HT-29 (cell line): Measurements from ENCODE around the gene FAF1. TPM values are rescaled to one million over a fixed set of nuclear protein-coding genes. Genes with fewer than 3 reads are reported as not detected.
A peak's percentile ranks its signal among the peaks of the same experiment; 100 is the strongest.

Experiments
- DNase-seq: peaks from one replicate; pipeline ENCODE4 v3.0.0-alpha.2; 2015; ENCODE audit warnings: low spot score
- total RNA-seq: library from RNA; depleted of rRNA; stranded (reverse); fragments of >200 nt; shearing (Covaris generic); gene quantifications from 2 replicates; pipeline ENCODE4 v1.2.3, GENCODE V29; 2014

FAF1 gene
- total RNA-seq, 1 experiment from 2014 or later, result 25.9 TPM

DNA sequence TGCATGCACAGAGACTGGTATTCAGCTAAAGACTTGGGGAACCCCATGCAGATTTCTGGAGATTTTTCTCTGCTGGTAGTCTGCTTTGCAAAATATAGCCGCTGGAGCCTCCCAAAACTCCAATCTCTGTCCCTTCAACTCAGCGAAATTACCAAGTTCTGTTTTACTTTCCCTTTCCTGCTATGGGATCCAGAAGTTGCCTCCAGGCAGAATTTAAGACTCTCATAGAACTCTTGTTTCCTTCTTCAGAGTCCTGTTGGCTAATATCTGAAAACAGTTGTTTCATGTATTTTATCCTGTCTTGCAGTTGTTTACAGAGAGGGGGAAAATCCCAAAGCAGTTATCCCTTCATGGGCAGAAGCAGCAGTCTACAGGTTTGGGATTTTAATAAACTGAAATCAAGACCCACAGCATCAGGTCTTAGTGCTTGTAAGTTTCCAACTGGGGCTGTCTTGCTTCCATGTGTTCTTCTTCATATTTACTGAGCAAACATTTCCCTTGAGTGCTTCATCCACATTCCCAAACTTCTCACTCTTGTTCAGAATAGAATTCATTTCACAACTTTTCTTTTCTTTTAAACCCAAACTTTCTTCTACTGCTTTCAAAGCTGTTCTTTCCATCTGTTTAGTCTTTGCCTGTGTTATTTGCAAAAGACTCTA lies 315.5 kb downstream of the FAF1 start:
- DNase-seq, result no peak

DNA sequence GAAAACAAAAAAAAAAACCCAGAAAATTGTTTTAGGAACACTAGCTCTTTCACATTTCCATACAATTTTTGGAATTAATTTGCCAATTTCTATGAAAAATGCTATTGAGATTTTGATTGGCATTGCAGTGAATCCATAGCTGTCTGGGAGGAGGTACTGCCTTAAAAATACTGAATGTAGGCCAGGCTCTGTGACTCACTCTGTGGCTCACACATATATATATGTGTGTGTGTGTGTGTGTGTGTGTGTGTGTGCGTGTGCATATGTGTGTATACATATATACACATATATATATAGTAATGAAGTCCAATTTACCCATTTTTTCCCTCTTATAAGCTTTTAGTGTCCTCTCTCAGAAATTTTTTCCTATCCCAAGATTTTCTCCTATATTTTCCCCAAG lies 322.6 kb downstream of the FAF1 start:
- no peak for DNase-seq

DNA sequence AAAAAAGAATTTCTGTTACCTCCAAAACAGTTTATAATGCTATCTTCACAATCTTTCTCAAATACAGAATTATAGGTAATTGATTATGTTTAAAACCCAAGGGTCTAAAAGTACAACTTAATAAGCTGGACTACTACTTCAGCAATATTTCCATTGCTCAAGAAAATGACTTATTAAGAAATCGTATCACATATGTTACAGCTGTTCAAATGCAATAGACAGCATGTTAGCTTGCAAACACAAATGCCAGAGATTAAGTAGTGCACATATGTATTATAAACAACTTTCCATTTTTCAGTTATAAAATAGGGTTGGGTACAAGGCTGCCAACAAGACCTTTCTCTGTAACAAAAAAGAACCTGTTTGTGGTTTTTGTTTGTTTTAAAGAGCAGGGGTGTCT lies 325.8 kb downstream of the FAF1 start:
- DNase-seq, result peak; percentile 6

DNA sequence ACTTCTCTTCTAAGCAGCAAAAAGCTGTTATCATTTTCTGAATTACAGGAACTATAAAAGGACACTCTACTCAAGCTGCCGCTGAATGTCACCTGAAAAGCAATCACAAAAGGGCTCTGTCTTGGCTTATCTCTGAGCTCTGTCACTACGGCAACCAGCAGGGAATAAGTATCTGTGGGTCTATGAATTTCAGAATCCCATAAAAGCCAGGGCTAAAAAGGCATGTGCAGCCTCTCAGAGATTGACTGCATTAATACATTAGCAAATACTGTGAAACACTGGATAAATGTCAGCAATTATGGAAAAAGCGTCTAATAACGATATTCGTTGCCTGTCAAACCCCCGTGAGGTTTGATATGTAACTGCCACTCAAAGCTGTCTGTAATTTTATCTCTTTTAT lies 326.6 kb downstream of the FAF1 start:
- peak; percentile 66 for DNase-seq

DNA sequence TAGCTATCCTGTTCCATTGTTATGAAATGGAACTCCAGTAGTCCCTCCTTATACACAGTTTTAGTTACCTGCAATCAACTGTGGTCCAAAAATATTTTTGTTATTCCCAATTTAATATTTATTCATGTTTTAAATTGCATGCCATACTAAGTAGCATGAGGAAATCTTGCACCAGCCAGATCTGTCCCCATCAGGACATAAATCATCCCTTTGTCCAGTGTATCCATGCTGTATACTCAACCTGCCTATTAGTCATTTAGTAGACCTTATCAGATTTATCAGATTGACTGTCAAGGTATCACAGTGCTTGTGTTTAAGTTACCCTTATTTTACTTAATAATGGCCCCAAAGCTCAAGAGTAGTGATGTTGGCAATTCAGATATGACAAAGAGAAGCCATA lies 328.9 kb downstream of the FAF1 start:
- peak; percentile 36 for DNase-seq

DNA sequence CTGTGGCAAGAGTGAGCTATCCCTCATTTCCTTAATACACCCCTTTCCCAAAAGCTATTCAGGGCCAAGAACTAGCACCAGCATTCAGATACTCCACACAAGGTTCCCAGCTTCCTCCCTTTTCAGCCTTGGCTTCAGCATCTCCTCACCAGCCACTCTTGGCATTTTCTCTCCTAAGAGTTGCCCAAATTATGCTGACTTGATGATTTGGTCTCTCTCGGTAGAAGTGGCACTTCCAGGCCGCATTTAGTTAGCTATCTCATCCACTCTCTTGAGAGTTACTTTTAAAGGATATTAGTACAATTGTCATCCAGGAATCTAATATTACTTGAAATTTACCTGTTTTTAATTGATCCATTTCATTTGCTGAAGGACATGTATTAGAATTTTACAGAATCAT lies 337.8 kb downstream of the FAF1 start:
- DNase-seq, result no peak

DNA sequence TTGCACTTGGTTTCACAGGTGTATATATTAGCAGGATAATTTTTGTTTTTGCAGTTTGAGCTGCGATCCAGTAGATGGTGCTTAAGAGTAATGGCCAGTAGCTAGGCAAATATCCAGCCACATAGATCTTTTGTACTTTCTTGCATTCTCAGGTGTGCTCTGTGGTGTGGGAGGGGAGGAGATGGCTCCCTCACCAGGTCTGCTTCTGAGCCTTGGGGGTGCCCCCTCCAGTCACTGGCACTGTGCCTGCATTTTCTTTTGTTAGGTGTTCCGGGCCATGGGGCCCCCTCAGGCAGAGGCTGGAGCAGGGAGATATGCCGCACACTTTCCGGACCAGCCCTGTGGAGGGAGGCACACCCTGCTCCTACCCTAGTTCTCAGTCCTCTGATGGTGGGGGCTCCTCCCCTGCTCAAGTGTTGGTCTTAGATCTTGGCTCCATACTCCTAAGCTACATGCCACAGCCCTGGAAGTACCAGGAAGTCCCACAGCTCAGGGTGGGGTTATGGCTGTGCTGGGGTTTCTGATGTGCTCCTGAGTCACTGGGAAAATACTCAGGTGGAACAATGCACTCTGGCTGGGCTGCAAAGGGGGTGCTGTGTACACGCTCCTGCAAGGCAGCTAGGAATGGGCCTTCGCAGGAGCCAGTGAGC lies 339.3 kb downstream of the FAF1 start:
- DNase-seq, result peak; percentile 31

DNA sequence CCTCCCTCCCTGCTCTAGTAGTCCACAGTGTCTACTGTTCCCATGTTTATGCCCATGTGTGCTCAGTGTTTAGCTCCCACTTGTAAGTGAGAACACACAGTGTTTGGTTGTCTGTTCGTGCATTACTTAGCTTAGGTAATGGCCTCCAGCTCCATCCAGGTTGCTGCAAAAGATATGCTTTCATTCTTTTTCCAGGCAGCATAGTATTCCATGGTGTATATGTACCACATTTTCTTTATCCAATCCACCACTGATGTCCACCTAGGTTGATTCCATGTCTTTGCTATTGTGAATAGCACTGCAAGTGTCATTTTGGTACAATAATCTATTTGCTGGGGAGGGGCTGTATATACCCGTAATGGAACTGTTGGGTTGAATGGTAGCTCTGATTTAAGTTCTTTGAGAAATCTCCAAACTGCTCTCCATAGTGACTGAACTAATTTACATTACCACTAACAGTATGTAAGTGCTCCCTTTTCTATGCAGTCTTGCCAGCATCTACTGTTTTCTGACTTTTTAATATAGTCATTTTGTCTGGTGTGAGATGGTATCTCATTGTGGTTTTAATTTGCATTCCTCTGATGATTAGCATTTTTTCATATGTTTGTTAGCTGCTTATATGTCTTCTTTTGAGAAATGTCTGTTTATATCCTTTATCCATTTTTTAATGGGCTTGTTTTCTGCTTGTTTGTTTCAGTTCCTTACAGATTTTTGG lies 344.9 kb downstream of the FAF1 start:
- DNase-seq, result no peak

DNA sequence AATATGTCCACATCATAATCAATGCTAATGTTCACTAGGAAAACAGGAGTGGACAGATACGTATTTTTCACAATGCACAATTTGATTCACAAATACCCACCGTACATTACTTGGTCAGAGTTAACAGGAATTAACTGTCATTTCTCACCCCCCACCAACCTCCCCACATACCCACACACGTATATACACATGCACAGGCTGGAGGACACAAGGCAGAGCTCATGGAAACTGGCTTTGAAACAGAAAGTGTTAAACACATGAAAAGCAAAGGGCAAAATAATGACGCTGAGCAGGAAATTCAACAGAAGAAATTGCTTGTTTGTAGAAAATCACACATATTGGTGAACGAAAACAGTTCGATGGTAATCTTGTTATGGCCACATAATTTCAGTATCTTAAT lies 348.4 kb downstream of the FAF1 start:
- DNase-seq, result no peak

DNA sequence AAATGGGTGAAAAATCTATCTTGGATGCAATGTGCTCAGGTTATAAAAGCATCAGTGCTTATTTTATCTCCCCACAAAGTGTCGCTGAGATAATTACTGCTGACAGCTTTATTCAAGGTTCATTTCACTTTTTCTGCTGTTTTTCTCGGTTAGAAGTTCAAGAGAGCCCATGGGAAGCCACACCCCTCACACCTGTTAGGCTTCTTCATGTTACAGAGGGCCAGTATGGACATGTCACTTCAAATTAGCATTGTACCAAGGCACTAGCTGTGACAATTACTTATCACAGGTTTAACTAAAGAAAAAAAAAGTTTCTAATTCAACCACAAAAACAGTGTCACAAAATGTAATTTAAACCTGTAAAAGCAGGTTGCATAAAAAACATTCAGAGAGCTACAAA lies 349.5 kb downstream of the FAF1 start:
- no peak for DNase-seq

DNA sequence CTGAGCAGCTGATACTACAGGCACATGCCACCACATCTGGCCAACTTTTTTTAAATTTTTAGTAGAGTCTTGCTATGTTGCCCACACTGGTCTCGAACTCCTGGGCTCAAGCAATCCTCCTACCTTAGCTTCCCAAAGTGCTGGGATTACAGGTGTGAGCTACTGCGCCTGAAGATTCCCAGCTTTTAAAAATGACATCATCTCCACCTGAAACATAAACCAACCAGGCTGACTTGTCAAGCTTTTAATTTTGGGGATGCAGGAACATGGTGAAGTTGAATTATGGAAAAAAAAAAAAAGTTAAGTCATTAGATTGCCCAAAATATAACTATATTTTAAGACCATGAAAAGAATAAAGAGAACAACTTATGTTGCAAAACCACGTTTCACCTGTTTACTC lies 350.6 kb downstream of the FAF1 start:
- no peak for DNase-seq

DNA sequence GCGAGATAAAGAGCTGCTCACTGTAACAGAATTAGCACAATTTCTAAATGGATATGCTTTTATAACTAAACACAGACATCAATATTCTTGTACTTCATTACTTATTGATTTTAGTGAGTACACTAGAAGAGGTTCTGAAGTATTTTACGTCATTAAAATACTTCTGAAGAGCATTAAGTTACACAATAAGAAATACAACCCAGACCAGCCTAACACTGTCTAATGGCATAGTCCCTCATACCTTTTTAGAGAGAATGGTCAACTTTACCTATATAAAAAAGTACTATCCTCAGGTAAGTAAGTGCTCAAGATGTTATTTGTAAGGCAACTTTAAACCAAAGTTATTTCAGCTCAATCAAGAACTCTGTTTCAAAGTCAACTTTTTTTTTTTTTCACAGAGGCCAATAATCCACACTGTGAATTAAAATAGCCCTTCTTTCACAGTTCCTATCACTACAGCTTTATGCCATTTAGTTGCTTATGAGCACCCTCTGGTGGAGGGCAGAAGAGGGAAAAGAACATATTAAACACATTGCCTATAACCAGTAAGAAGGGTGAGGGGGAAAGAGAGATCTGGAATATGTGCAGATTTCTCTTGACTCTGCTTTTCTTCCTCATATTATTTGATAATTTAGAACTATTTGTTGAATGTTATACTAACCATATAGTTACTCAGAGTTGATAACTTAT lies 354.7 kb downstream of the FAF1 start:
- peak; percentile 73 for DNase-seq

DNA sequence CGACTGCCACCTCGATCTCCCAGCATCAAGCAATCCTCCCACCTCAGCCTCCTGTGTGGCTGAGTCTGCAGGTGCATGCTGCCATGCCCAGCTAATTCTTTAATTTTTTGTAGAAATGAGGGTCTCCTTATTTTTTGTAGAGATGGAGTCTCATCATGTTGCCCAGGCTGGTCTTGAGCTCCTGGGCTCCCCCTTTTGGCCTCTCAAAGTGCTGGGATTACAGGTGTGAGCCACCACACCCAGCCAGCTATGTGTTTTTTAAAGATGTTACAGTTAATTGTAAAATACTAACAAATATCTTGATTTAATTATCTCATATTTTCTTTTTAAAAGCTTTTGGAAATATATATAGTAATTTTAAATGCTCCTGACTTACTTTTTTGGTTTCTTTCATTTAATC lies 355.5 kb downstream of the FAF1 start:
- no peak for DNase-seq

DNA sequence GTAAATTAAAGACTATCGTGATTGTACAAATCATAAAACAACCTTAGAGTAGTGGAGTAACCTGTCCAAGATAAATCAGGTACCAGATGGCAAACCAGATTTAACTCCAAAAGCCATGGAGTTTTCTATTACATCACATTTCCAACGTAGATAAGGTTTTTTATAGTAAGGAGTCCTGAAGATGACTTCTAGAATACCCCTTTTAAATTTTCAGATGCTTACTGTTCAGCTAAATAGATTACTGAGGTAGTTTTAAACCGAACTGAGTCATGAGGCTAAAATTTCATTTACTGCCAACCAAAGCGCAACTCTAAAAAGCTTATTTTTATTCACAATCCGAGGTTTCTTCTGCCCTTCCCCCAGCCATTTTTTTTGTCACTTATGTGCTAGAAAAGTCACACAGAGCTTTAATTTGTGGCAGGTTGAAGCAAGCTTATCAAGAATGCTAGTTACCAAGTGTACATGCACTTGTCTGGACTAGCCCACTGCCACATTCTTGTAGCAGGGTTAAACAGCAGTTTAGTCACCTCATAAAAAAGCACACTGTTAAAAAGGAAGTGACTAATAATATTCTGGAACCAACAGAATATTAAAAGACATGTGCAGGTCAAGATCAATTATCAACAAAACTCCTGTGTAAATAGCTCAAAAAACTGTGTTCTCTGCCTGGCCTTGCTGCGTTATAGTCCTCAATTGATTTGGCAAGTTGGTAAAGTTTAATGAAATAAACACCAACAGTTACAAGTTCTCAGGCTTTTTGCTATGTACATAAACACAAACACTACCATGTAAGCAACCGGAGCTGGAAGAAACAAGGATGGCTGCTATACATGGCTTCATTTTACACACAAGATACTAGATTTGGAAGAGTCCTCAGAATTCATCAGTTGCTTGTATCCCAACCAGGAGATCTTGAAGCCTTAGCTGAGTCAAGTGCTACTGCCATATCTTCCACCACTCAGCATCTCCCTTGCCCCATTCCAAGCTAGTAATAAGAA lies 356.5 kb downstream of the FAF1 start:
- DNase-seq, result peak; percentile 61

DNA sequence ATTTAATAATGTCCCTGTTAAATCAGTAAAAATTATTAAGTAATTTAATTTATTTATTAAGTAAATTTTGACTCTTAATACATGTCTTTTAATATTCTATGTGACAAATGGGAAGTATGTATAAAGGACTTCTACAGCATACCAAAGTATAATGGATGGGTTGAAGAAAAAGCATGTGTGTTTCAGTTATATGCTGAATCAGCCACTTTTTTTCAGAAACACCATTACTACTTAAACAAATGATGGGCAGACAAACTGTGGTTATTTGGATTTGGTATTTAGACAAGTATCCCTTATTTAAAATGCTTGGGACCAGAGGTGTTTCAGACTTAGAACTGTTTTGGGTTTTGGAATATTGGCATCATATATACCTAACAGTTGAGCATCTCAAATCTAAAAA lies 360.5 kb downstream of the FAF1 start:
- DNase-seq, result no peak

DNA sequence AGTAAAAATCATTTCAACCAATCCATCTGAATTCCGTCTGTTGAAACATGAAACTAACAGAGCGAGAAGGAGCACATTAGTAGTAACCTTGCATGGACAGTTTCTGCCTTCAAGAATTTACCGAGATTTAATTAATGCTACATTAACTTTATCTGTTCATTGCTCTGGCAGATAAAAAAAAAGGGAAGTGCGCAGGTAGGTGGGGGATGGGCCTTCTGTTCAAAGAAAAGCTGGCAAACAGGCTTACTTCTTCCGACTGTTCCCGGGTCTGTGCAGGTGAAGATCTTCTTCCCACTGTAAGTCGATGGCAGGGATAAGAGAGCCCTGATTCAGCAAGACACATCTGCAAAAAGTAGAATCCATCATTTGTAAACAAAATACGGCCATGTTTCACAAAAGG lies 364.2 kb downstream of the FAF1 start:
- no peak for DNase-seq

DNA sequence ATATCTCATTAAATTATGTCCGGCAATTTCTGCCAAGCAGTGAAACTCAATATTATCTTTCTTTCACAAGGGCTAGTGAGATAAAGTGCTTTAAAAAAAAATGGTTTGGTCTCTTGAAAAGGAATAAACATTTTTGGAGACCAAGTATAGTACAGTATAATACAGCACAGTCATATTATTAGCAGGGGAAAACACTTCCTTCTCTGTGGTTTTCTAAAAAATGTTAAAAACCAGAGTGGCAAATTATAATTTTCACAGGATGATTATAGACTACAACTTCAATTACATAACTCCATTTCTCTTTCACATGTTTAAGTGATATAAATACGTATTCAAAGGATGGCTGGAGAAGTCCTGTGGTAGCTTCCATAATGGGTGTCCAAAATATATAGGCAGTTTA lies 366.6 kb downstream of the FAF1 start:
- no peak for DNase-seq

DNA sequence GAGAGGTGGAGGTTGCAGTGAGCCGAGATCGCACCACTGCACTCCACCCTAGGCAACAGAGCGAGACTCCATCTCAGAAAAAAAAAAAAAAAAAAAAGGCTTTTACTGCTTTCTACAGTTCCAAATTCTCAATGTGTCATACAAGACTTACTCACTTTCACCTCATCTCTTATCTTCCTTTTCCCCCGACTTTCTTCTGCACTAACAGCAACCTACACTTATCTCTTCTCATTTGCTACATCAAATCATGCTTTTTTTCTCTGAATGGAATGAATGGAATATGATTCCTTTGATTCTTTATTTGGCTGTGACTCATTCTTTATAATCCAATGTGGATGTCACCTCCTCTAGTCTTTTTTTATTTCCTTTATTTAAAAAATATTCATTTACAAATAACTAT lies 368.5 kb downstream of the FAF1 start:
- DNase-seq, result no peak

DNA sequence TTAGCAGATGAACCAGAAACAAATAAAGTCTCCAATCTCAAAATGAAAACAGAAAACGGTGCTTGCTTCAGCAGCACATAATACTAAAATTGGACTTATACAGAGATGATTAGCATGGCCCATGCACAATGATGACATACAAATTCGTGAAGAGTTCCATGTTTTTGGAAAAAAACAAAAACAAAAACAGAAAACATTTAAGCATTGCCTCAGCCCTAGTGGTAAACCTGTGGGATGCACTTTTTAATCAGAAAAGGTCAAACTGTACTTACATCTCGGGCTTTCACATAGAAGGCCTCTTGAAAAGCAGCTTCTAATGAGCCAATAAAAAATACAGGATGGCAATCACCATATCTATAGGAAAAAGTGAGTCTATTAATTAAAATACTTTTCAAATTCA lies 377.7 kb downstream of the FAF1 start:
- DNase-seq, result no peak

DNA sequence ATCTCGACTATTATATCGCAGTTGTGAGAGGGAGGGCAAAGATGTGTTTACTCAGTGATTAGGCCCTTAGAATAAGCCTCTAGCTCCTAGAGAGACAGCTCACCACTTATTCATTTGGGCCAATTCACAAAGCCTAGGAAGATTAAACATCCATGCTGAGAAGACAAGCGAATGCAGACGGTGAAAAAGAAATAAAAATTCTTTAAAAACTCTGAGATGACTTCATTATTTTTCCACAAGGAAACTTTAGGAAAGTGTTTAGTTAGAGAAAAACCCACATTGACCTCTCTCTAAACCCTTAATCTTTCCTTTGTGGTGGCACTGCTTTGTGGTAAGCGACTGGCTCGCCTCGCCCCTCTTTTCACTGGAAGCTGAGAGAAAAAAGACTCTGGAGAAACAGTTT lies 390.0 kb downstream of the FAF1 start:
- DNase-seq, result no peak

DNA sequence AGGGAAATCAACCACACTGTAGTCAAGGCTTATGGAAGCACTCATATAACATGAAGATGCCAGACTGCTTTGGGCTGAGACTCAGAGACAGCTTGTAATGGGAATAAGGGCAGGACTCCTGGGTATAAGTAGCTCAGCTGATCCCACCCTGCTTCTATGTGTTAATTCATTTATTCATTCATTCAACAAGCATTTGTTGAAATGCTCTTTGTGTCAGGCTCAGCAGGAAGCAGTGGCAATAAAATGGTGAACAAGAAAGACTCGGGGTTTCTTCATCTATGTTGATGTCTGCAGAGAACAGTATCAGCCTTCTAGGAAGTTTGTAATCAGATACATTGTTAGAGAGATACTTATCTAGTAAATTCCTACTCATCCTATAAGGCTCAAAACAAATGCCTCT lies 391.3 kb downstream of the FAF1 start:
- no peak for DNase-seq
